ENCODE results near the gene MED13L. TPM values are rescaled to one million over a fixed set of nuclear protein-coding genes. Genes with fewer than 3 reads are reported as not detected.

Gene MED13L
- total RNA-seq, 1 experiment from 2014 or later = 94.1 TPM

- Histone ChIP-seq H3K27ac (ENCODE audit: low read depth, low read length, poor library complexity, severe bottlenecking) (no peak overlapping the region), H3K36me3 (ENCODE audit: insufficient read depth, low read length, poor library complexity, severe bottlenecking) (no peaks in the 10 kb centered on the region), H3K4me3 (ENCODE audit: low read depth, low read length, poor library complexity, severe bottlenecking) (no peak overlapping the region), H3K4me1 (ENCODE audit: insufficient read depth, low read length, poor library complexity, severe bottlenecking) (no peaks in the 10 kb centered on the region), H3K27me3 (replicated peaks; ENCODE audit: insufficient read depth, low read depth, low read length, poor library complexity) (no peaks in the 10 kb centered on the region), H3K9me3 (ENCODE audit: low read depth, low read length, poor library complexity, severe bottlenecking) (no peaks in the 10 kb centered on the region)
- no peak for DNase-seq (ENCODE audit: low spot score)
- BruUV-seq (replicated peaks) = no TSS peak
- TF ChIP-seq, protein P1, sequence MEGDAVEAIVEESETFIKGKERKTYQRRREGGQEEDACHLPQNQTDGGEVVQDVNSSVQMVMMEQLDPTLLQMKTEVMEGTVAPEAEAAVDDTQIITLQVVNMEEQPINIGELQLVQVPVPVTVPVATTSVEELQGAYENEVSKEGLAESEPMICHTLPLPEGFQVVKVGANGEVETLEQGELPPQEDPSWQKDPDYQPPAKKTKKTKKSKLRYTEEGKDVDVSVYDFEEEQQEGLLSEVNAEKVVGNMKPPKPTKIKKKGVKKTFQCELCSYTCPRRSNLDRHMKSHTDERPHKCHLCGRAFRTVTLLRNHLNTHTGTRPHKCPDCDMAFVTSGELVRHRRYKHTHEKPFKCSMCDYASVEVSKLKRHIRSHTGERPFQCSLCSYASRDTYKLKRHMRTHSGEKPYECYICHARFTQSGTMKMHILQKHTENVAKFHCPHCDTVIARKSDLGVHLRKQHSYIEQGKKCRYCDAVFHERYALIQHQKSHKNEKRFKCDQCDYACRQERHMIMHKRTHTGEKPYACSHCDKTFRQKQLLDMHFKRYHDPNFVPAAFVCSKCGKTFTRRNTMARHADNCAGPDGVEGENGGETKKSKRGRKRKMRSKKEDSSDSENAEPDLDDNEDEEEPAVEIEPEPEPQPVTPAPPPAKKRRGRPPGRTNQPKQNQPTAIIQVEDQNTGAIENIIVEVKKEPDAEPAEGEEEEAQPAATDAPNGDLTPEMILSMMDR (conservative IDR thresholded peaks at IDR 0.05; ENCODE audit: low read depth, low read length) = no peak
- ChIA-PET CTCF (no interaction called here), POLR2A (ENCODE audit: low non-redundant PET) (no interaction called here)
- intact Hi-C loops (cut with micrococcal nuclease; ENCODE audit: unreplicated experiment) = no loop called here
Measured at GRCh38 chr12:116302166-116303058, 24.9 kb upstream of the MED13L start.

DNA sequence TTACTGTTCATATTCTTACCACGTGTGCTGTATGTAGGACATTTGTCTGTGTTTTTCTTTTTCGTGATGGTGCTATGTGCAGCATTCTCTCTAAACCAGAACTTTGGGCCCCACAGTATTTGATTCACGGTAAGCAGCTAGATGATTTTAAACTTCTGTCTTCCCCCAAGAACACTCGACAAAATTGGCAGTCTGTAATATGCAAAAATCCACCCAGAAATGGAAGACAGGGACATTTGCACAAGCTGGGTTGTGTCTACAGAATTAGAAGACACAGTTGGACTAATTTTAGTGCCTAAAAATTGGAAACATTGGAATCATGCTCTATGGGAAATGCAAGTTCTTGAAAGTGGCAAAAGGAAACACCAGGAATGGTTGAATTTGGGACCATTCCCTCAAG lies 24.1 kb upstream of the MED13L start:
- H3K36me3 ChIP-seq (ENCODE audit: insufficient read depth, low read length, poor library complexity, severe bottlenecking) = no peaks in the 10 kb centered on the region
- no peaks in the 10 kb centered on the region for H3K9me3 ChIP-seq (ENCODE audit: low read depth, low read length, poor library complexity, severe bottlenecking)
- no peak overlapping the region for H3K4me3 ChIP-seq (ENCODE audit: low read depth, low read length, poor library complexity, severe bottlenecking)
- H3K4me1 ChIP-seq (ENCODE audit: insufficient read depth, low read length, poor library complexity, severe bottlenecking) = no peaks in the 10 kb centered on the region
- POLR2A ChIA-PET (ENCODE audit: low non-redundant PET) = interaction anchor here (0.7 kb wide), 1 partner anchor 65 kb away, joined by 4 read pairs; no protein-coding TSS in a partner anchor
- intact Hi-C loops (cut with micrococcal nuclease; ENCODE audit: unreplicated experiment) = no loop called here
- TF ChIP-seq EZH2 (IDR thresholded peaks at IDR 0.05; ENCODE audit: borderline replicate concordance, low read depth, low read length, poor library complexity, severe bottlenecking) = no peak
- TF ChIP-seq, protein P1 (conservative IDR thresholded peaks at IDR 0.05; ENCODE audit: low read depth, low read length) = no peak
- no peak overlapping the region for H3K27ac ChIP-seq (ENCODE audit: low read depth, low read length, poor library complexity, severe bottlenecking)
- DNase-seq (ENCODE audit: low spot score) = no peak
- BruUV-seq (replicated peaks) = no TSS peak
- no peaks in the 10 kb centered on the region for H3K27me3 ChIP-seq (replicated peaks; ENCODE audit: insufficient read depth, low read depth, low read length, poor library complexity)
- CTCF ChIA-PET = no interaction called here

- TF ChIP-seq, protein P1 (conservative IDR thresholded peaks at IDR 0.05; ENCODE audit: low read depth, low read length) = no peak
- TF ChIP-seq EZH2 (IDR thresholded peaks at IDR 0.05; ENCODE audit: borderline replicate concordance, low read depth, low read length, poor library complexity, severe bottlenecking) = no peak
- ChIA-PET CTCF (no interaction called here), POLR2A (ENCODE audit: low non-redundant PET) (no interaction called here)
- Histone ChIP-seq H3K4me1 (ENCODE audit: insufficient read depth, low read length, poor library complexity, severe bottlenecking) (no peaks in the 10 kb centered on the region), H3K27ac (ENCODE audit: low read depth, low read length, poor library complexity, severe bottlenecking) (no peak overlapping the region), H3K9me3 (ENCODE audit: low read depth, low read length, poor library complexity, severe bottlenecking) (no peaks in the 10 kb centered on the region), H3K36me3 (ENCODE audit: insufficient read depth, low read length, poor library complexity, severe bottlenecking) (no peaks in the 10 kb centered on the region), H3K27me3 (replicated peaks; ENCODE audit: insufficient read depth, low read depth, low read length, poor library complexity) (no peaks in the 10 kb centered on the region), H3K4me3 (ENCODE audit: low read depth, low read length, poor library complexity, severe bottlenecking) (no peak overlapping the region)
- intact Hi-C loops (cut with micrococcal nuclease; ENCODE audit: unreplicated experiment) = no loop called here
- DNase-seq (ENCODE audit: low spot score) = no peak
- BruUV-seq (replicated peaks) = no TSS peak
Measured at GRCh38 chr12:116299665-116300328, 22.3 kb upstream of the MED13L start.

Measured in A673 (cell line).